ENCODE measurements around the gene SLC2A8. TPM values are rescaled to one million over a fixed set of nuclear protein-coding genes. Genes with fewer than 3 reads are reported as not detected.

Gene SLC2A8
- total RNA-seq, 1 experiment from 2014 or later: 16.8 TPM

DNA sequence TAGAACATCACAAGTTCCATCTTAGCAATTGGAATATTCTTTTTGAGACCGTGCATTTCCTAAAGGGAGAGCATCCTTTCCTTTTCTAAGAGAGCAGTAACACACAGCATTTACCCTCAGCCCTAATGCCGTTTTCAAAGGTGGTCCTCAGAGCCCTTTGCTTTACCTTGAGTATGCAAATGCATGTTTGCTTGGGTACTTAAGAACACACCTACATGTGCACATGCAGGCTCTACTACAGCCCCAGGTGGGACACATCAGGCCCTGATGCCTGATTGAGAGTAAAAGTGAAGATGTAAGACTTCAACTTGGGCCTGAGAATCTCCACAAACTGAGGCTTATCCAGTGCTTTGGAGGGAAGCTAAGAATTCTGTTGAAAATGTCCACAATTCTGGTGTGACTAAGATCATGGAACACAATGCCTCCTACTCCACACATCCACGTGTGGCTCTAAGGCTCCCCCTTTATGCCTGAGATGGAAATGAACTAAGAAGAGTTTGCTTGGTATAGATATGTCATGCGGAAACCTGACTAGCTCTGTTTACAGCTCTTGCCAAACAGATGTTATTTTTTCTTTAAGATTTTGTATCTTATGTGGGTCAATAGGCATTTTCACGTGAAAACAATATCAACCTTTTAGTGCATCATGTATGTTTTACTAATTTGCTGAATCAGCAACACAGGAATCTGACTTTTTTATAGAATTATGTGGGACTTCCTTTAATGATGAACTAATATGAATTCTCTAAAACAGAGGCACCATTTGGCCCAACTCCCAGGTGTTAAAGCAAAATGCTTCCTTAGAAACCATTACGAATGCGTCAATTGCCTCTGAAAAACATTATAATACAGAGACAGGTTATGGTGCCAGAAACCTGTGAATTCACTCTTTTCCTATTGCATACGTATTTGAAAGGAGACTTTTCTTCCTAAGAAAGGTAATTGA lies 48.9 kb upstream of the SLC2A8 start (continued):
- TF ChIP-seq, protein P1, sequence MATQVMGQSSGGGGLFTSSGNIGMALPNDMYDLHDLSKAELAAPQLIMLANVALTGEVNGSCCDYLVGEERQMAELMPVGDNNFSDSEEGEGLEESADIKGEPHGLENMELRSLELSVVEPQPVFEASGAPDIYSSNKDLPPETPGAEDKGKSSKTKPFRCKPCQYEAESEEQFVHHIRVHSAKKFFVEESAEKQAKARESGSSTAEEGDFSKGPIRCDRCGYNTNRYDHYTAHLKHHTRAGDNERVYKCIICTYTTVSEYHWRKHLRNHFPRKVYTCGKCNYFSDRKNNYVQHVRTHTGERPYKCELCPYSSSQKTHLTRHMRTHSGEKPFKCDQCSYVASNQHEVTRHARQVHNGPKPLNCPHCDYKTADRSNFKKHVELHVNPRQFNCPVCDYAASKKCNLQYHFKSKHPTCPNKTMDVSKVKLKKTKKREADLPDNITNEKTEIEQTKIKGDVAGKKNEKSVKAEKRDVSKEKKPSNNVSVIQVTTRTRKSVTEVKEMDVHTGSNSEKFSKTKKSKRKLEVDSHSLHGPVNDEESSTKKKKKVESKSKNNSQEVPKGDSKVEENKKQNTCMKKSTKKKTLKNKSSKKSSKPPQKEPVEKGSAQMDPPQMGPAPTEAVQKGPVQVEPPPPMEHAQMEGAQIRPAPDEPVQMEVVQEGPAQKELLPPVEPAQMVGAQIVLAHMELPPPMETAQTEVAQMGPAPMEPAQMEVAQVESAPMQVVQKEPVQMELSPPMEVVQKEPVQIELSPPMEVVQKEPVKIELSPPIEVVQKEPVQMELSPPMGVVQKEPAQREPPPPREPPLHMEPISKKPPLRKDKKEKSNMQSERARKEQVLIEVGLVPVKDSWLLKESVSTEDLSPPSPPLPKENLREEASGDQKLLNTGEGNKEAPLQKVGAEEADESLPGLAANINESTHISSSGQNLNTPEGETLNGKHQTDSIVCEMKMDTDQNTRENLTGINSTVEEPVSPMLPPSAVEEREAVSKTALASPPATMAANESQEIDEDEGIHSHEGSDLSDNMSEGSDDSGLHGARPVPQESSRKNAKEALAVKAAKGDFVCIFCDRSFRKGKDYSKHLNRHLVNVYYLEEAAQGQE (IDR thresholded peaks at IDR 0.05; ENCODE audit: low read depth): no peak
- TF ChIP-seq CEBPB (IDR thresholded peaks at IDR 0.05; ENCODE audit: low read depth) (no peak), SP1 (IDR thresholded peaks at IDR 0.05; ENCODE audit: low read depth) (no peak), TCF7L2 (IDR thresholded peaks at IDR 0.05; ENCODE audit: borderline replicate concordance, extremely low read depth, insufficient read depth, insufficient read length) (no peak), ELF1 (IDR thresholded peaks at IDR 0.05; ENCODE audit: borderline replicate concordance, low read depth) (no peak)

DNA sequence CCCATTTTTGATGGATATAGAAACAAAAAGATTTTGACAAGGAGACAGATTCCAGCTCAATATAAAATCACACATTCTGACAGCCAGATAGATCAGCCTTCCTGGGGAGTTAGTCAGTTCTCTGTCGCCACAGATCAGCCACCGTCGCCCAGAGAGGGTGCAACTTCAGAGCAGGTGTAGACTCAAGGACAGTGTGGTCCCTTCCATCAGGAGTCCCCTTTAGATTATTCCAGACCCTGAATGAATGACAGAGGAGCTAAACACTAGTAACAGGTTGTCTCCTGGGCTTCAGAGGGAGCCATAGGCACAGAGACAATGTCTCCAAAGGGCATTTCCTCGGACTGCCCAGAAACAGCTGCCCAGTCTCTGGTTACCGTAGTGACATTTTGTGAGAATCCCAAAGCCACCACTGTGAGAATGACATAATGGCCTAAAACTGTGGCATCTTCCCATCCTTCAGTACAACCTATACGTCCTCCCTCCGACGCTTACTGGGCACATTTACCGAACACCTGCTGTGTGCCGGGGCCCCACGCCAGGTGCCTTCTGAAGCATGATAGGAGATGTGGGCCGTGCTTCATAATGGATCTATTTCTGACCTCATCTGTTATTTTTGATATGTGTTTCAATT lies 47.4 kb upstream of the SLC2A8 start:
- no peak for ATAC-seq
- ChIA-PET CTCF (no interaction called here), RAD21 (ENCODE audit: low non-redundant PET in 1 of 2, low total read pairs in 2 of 2, uncharacterized antibody in 2 of 2, unreplicated experiment in 2 of 2) (no interaction called here), POLR2A (no interaction called here)
- Histone ChIP-seq H2AFZ (ENCODE audit: low read depth, low read length, poor library complexity, severe bottlenecking) (no peak overlapping the region), H3K36me3 (ENCODE audit: control insufficient read depth in 1 of 2, insufficient read depth in 2 of 2, low read length in 2 of 2) (no peaks in the 10 kb centered on the region), H3K27ac (ENCODE audit: low read depth, low read length) (no peak overlapping the region), H3K4me2 (ENCODE audit: low read length) (no peak overlapping the region), H3K9ac (ENCODE audit: low read length) (no peak overlapping the region), H3K79me2 (ENCODE audit: insufficient read depth, low read length) (no peaks in the 10 kb centered on the region), H3K4me1 (ENCODE audit: control insufficient read depth in 1 of 2, insufficient read depth in 2 of 2, low read length in 2 of 2) (no peaks in the 10 kb centered on the region), H3K27me3 (ENCODE audit: insufficient read depth, low read length) (no peaks in the 10 kb centered on the region), H3K9me3 (ENCODE audit: control insufficient read depth in 1 of 2, insufficient read depth in 1 of 2, low read depth in 1 of 2, low read length in 2 of 2) (no peaks in the 10 kb centered on the region), H3K4me3 (replicated peaks in 1 of 2; ENCODE audit: low read depth in 1 of 2, low read length in 2 of 2) (no peak overlapping the region), H3K9me2 (ENCODE audit: insufficient read depth) (no peaks in the 10 kb centered on the region), H4K20me1 (ENCODE audit: insufficient read depth) (no peaks in the 10 kb centered on the region)
- DNase-seq (ENCODE audit: low read depth, low spot score): no peak
- no peak for TF ChIP-seq SP1 (IDR thresholded peaks at IDR 0.05; ENCODE audit: low read depth)
- intact Hi-C loops (cut with micrococcal nuclease): no loop called here
- BruUV-seq (replicated peaks): no TSS peak
